NOMO-1 treated with dmso at 0.1 percent for 144 hours (cell line): ENCODE results near the gene ESYT1.

Experiments
- DNase-seq: peaks from one replicate; lab custom pipeline; 2025; ENCODE audit not compliant: unreplicated experiment; lab: John Stamatoyannopoulos, UW

Gene ESYT1, protein sequence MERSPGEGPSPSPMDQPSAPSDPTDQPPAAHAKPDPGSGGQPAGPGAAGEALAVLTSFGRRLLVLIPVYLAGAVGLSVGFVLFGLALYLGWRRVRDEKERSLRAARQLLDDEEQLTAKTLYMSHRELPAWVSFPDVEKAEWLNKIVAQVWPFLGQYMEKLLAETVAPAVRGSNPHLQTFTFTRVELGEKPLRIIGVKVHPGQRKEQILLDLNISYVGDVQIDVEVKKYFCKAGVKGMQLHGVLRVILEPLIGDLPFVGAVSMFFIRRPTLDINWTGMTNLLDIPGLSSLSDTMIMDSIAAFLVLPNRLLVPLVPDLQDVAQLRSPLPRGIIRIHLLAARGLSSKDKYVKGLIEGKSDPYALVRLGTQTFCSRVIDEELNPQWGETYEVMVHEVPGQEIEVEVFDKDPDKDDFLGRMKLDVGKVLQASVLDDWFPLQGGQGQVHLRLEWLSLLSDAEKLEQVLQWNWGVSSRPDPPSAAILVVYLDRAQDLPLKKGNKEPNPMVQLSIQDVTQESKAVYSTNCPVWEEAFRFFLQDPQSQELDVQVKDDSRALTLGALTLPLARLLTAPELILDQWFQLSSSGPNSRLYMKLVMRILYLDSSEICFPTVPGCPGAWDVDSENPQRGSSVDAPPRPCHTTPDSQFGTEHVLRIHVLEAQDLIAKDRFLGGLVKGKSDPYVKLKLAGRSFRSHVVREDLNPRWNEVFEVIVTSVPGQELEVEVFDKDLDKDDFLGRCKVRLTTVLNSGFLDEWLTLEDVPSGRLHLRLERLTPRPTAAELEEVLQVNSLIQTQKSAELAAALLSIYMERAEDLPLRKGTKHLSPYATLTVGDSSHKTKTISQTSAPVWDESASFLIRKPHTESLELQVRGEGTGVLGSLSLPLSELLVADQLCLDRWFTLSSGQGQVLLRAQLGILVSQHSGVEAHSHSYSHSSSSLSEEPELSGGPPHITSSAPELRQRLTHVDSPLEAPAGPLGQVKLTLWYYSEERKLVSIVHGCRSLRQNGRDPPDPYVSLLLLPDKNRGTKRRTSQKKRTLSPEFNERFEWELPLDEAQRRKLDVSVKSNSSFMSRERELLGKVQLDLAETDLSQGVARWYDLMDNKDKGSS

DNA sequence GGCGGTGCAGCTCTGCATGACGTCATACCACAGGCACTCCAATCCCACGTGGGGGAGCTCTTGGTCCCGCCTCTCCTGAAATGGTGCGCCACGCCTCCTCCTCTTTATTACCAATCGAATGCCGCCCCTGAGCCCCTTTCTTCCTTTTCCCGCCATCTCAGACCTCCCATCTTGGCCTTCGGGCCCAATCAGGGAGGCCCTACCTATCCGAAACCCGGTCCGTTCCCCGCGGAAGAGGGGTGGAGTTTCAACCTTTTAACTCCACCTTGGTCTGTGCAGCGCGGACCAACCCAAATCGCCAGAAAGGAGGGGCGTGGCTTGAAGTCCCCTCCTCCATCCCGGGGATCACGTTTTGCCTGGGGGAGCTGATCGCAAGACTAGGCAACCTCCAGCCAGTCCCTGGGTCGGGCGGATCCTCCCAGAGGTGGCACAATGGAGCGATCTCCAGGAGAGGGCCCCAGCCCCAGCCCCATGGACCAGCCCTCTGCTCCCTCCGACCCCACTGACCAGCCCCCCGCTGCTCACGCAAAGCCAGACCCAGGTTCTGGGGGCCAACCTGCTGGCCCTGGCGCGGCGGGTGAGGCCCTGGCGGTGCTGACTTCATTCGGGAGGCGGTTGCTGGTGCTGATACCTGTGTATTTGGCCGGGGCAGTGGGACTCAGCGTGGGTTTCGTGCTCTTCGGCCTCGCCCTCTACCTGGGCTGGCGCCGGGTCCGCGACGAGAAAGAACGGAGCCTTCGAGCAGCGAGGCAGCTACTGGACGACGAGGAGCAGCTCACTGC is at the start of gene ESYT1:
ESYT1 (plus strand) TSS at position 380 of the 782 bp plus-strand sequence; CDS start at position 433, 53 bp downstream.
- peak; percentile 99 for DNase-seq

DNA sequence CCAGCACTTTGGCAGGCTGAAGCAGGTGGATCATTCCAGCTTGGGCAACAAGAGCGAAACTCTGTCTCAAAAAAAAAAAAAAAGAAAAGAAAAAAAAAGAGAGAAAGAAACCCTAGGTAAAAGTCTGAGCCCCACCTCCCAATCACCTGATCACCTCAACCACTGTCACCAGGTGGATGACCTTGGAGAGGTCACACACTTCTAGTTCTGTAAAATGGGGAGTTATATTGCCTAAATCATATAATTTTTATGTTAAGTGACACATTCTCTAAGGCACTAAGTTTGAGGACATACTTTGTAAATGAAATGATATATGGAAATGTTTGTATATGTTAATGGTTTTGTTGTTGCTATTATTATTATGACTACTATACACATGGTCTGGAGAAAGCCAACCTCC is 49.6 kb upstream of the ESYT1 start:
- DNase-seq, result no peak

DNA sequence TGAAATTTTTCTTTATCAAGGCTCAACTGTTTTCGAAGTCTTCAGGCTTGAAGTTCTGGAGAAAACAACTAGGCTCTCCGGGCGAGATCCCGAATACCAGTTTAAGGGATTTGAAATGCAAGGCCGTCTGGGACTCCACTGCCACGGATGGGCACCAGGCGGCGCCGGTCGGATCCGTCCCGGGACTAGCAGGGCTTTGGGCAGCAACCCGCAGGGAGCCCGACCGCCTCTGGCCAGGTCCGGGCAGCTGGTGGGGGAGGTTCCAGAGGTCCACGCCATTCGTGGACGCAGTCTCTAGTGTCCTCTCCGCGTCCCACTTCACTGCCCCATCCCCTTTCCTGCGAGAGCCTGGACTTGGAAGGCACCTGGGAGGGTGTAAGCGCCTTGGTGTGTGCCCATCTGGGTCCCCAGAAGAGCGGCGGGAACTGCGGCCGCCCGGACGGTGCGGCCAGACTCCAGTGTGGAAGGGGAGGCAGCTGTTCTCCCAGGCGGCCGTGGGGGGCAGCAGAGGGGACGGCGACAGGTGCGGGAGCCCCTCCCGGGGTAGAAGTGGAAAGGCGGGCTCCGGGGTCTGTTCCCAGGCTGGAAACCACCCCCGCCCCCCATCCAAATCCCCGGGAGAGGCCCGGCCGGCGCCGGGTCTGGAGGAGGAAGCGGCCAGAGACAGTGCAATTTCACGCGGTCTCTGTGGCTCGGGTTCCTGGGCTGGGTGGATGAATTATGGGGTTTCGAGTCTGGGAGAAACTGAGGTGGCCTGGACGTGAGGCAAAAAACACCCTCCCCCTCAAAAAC is 48.9 kb upstream of the ESYT1 start:
- peak; percentile 32 for DNase-seq

DNA sequence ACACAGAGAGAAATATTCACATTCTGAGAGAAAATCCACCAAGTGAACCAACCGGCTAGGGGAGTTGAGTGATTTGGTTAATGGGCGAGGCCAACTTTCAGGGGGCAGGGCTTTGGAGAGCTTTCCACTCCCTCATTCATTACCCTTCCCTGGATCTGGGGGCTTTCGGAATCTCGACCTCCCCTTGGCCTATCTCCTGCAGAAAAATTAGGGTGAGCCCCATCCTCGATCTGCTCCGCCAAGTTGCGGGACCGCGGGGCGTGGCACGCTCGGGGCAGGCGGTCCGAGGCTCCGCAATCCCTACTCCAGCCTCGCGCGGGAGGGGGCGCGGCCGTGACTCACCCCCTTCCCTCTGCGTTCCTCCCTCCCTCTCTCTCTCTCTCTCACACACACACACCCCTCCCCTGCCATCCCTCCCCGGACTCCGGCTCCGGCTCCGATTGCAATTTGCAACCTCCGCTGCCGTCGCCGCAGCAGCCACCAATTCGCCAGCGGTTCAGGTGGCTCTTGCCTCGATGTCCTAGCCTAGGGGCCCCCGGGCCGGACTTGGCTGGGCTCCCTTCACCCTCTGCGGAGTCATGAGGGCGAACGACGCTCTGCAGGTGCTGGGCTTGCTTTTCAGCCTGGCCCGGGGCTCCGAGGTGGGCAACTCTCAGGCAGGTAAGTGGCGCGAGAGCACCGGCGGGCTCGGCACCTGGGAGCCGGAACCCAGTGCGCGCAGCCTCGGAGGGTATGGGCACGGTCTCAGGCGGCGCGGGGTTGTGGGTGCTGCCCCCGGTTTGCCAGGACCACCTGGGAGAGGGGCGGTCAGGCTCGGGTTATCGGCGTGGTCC is 48.1 kb upstream of the ESYT1 start, which contains the start of gene ERBB3:
ERBB3 (plus strand) TSS at position 443 of the 833 bp plus-strand sequence; CDS start at position 579, 136 bp downstream.
- peak; percentile 64 for DNase-seq

DNA sequence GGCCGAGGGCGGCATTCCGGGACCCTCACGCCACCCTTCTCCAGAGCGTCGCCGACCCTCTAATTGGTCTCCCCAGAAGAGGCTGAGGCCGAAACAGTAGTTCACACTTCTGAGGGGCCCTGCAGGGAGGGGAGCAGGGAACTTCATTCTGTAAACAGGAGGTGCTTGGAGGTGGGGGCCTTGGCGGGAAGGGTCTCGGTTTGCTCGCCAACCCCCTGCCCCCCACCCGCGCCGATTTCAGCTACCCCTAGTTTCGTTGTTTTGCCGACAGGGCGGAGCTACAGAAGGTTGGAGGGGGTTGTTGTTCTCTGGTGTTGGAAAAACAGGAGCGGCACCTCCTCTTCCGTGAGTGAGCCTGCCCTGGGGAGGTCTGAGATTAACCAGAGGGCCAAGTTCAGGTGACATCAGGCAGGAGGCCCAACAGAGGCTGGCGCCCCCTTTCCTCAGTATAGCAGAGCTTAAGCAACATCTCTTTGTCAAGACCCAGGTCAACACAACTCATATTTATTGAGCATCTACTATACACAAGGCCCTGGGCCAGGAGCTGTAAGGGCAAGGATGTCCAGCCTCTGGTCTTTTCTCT is 47.4 kb upstream of the ESYT1 start:
- no peak for DNase-seq

DNA sequence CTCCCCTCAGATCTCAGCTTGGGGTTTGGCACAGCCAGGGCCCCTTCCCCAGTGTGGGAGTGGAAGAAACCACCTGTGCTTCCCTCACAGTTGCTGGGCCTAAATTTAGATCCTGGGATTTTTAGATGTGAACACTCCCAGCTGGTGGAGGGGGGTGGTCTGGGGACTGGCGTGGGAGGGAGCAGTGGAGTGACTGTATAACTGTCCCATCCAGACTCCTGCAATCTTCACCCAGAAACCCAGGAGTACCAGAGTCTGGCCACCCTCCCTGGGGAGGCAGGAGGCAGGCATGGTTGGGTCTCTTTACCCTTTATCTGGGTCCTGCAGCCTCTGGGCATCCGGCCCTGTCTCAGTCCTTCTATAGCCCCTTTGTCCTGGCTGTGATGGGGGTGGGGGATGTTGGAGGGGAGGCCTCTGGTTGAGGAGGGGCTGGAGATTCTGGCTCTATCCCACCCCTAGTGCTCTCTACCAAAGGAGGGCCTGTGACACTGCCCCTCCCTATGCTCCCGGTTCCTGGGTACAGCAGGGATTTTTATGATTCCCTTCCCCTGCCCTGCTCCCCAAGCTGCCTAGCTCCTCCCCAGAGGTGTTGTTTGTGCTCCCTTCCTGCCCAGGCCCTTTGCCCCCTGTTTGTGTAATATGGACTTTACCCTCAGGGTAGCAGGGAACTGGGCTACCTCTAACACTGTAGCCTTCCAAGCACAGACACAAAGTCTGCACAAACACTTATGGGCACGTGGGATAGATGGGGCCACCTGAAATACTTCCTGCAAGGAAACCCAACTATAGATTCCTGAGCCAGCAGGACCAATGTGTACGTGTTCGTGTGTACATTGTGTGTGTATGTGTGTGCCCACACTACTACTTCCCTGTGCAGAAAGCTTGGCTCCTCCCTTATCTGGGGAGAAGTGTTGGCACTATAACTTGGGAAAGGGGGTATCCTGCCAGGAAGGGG is 46.4 kb upstream of the ESYT1 start:
- no peak for DNase-seq

DNA sequence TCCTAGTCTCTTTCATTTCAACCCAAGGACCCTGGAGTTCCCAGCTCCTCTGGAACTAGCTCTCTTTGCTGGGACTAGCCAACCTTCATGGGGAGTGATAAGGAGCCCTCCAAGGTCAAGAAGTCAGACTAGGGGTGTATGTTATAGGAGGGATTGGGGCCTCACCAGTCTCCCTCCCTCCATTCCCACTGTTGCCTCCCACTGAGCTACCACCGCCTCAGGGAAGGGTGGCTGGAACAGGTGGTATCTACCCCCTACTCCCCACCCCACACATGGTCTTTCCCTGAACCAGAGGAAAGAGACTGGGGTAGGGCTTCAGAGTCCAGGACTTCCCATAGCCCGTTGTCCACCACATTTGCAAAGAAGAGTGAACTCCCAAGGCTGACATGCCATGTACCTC is 45.7 kb upstream of the ESYT1 start:
- no peak for DNase-seq

DNA sequence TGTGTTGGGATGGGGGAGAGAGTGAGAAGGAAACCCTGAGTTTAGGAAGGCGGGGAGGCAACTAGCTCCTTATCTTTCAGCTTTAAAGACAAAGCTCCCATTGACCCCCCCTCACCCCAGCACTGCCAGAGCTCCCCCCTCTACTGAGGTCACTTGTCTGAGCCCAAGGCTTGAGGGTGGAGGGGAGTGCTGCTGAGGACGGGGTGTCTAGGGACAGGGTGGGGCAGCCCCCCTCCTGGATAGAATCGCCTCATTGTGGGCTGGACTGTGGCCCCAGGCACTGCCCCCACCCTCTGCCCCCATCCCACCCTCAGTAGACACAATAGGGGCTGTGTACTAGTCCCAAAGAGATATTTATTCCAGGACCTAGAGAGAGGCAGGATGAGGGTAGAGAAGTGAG is 45.1 kb upstream of the ESYT1 start:
- DNase-seq, result no peak

DNA sequence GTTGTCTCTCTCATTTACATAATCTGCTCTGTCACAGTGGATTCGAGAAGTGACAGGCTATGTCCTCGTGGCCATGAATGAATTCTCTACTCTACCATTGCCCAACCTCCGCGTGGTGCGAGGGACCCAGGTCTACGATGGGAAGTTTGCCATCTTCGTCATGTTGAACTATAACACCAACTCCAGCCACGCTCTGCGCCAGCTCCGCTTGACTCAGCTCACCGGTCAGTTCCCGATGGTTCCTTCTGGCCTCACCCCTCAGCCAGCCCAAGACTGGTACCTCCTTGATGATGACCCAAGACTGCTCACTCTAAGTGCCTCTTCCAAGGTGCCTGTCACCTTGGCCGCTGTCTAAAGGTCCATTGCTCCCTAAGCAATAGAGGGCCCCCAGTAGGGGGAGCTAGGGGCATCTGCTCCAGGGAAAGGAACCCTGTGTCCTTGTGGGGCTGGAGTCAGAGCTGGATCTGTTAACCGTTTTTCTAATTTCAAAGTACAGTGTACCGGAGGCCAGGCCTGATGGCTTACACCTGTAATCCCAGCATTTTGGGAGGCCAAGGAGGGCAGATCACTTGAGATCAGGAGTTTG is 43.0 kb upstream of the ESYT1 start:
- no peak for DNase-seq

DNA sequence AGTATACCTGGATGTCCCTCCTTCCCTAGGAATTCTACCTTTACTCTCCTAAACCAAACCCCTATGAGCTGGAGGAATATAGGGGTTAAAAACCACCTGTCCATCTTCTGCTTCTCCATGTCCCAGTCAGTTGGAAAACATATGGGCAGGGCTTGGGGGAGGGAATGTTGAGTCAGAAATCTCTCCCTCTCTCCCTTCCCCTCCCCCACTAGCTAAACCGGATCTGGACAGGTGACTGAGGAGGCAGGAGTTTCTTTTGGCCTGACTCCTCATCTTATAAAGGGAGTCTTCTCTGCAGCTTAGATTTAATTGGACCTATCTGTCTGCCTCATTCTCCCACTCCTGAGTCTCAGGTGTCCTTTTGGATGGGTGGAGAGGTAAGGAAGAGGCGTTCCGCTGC is 42.0 kb upstream of the ESYT1 start:
- no peak for DNase-seq

DNA sequence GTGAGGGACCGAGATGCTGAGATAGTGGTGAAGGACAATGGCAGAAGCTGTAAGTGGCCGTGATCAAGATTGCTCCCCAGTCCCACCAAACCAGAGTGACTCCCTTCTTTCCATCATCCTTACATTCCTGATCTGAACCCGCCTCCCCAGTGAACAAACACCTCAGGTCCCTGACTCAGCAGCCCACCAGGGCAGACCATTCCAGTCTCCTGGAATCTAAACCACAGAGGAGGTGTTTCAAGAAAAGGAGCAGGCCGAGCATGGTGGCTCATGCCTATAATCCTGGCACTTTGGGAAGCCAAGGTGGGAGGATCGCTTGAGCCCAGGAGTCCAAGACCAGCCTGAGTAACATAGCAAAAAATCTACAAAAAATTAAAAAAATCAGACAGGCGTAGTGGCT is 41.5 kb upstream of the ESYT1 start:
- DNase-seq, result no peak

DNA sequence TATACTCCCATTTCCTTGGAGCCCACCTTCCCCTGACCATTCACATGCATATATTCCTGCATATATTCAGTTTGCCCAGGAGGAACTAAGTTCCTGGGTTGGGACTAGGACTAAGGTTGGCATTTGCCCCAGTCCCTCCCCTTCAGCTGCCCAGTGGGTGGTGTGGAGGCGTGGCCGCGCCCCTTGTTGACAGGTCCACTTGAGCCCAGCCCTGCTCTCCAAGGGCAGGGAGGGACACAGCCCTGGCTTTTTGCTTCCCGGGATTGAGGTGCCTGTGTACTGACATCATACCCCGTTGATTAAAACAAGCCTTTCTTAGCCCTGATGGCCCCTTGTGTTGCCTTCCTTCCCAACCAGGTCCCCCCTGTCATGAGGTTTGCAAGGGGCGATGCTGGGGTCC is 40.8 kb upstream of the ESYT1 start:
- no peak for DNase-seq

DNA sequence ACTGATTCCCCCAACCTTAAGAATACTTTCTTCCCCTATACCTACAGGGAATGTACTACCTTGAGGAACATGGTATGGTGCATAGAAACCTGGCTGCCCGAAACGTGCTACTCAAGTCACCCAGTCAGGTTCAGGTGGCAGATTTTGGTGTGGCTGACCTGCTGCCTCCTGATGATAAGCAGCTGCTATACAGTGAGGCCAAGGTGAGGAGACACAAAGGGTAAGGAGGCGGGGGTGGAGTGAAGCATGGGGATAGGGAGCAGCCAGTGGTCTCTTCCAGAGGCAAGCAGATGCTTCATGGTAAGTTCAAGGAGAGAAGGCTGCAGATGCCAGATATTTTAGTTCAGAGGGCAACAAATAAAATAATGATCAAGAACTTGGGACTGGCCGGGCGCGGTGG is 30.3 kb upstream of the ESYT1 start:
- DNase-seq, result no peak

DNA sequence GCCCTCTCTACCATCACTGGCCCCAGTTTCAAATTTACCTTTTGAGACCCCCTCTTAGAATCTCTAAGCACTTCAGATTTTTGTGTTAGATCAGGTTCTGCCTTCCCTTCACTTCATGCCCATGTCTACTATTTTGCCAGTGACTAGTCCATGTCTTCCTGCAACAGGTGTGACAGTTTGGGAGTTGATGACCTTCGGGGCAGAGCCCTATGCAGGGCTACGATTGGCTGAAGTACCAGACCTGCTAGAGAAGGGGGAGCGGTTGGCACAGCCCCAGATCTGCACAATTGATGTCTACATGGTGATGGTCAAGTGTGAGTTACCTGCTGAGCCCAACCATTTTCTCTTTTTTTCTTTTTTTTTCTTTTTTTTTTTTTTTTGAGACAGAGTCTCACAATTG is 29.5 kb upstream of the ESYT1 start:
- no peak for DNase-seq

DNA sequence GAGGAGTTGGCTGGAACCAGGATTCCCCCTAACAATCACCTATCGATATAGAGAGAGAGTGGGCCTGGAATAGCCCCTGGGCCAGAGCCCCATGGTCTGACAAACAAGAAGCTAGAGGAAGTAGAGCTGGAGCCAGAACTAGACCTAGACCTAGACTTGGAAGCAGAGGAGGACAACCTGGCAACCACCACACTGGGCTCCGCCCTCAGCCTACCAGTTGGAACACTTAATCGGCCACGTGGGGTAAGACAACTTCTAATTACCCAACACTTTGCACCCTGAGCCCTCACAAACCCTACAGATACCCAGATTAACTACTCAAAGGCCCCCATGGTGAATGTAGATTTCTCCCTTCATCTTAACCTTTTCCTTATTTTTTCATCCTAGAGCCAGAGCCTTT is 28.3 kb upstream of the ESYT1 start:
- DNase-seq, result no peak

DNA sequence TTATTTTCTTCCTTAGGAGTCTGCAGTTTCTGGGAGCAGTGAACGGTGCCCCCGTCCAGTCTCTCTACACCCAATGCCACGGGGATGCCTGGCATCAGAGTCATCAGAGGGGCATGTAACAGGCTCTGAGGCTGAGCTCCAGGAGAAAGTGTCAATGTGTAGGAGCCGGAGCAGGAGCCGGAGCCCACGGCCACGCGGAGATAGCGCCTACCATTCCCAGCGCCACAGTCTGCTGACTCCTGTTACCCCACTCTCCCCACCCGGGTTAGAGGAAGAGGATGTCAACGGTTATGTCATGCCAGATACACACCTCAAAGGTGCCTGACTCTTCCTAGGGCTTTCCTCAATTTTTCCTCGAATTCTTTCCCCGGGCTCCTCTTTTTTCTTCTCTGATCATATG is 27.0 kb upstream of the ESYT1 start:
- no peak for DNase-seq

DNA sequence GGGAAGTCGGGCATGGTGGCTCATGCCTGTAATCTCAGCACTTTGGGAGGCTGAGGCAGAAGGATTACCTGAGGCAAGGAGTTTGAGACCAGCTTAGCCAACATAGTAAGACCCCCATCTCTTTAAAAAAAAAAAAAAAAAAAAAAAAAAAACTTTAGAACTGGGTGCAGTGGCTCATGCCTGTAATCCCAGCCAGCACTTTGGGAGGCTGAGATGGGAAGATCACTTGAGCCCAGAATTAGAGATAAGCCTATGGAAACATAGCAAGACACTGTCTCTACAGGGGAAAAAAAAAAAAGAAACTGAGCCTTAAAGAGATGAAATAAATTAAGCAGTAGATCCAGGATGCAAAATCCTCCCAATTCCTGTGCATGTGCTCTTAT is 25.4 kb upstream of the ESYT1 start:
- no peak for DNase-seq
